Middle frontal gyrus (tissue), 1 donor: ENCODE measurements around the gene ROCK1.
"Not testable (repeated sequence)": the region's sequence is repeated elsewhere in the genome, so short reads cannot be mapped to it uniquely, and the experiment has no call there.

Source experiments
- DNase-seq: peaks from one replicate; pipeline ENCODE4 v3.0.0-alpha.2; 2015; ENCODE audit warnings: low spot score; ENCODE audit errors: extremely low spot score

ROCK1 gene

DNA sequence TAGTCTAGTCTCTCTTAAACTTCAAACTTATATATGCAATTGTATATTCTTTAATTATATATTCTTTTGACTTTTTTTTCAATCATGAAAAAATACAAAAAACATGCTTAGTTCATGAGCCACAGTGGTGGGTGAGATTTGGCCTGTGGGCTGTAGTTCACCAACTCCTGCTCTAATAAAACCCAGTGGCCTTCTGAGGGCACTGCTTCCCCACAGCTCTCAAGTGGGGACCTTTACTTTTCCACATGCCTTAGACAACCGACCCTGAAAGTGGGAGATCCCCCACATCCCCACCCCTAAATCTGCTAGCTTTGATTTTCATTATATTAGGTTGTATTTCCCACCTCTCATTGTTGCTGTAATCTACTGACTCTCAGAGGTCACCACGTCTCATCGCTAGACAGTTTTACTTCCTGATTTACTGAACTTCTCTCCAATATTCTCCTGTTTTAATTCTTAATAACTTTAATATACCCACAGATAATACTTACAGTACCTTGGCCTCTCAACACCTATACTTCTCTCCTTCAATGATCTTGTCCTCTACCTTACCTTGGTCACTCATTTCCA lies 57.3 kb downstream of the ROCK1 start:
- no peak for DNase-seq

DNA sequence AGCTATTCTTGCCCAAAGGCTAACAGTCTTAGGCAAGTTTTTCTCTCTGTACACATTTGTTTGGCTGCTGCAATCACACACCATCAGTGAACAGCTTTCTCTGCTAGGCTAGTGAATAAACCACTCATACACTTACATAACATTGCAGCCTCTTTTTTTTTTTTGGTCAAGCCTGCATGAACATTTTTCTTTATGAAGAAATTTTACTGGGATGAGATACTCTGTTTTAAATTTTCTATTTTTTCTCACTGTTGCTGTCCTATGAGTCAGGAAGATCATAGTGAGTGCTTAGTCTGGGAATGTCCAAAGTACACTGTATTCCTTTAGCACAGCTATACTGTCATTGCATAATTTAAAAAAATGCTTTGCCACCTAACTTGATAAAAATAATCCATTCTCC lies 58.5 kb downstream of the ROCK1 start:
- DNase-seq = peak; percentile 33

DNA sequence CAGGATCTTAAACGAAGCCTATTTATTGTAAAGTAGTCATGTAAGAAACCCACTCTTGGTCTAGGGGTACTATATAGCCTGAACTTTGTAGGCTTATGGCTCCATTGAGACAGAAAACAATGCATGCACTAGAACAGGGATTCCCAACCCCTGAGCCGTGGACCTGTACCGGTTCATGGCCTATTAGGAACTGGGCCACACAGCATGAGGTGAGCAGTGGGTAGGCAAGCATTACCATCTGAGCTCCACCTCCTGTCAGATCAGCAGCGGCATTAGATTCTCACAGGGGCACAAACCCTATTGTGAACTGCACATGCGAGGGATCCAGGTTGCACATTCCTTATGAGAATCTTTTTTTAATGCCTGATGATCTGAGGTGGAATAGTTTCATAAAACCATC lies 59.2 kb downstream of the ROCK1 start:
- no peak for DNase-seq

- DNase-seq = no peak
Observed at GRCh38 chr18:21051620-21052019, 60.0 kb downstream of the ROCK1 start.

GRCh38 chr18:21049306-21049705 lies 62.3 kb downstream of the ROCK1 start:
- no peak for DNase-seq

GRCh38 chr18:21047126-21047525 lies 64.5 kb downstream of the ROCK1 start:
- no peak for DNase-seq

DNA sequence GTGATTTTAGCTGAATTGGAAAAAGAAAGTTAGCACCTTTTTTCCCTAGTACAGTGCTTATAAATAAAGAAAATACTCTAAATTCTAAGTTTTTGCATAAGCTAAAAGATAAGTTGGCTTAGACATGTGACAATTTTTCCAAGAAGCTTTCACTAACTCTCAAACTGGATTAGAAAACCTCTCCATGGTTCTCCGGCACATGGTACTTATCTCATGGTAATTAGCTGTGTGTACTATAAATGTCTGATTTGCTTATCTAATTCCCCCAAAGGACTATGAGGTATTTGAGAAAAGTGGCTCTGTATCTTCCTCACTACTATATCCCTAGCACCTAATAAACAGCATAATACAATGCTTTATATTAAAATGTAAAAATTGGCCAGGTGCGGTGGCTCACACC lies 71.1 kb downstream of the ROCK1 start:
- DNase-seq = no peak

DNA sequence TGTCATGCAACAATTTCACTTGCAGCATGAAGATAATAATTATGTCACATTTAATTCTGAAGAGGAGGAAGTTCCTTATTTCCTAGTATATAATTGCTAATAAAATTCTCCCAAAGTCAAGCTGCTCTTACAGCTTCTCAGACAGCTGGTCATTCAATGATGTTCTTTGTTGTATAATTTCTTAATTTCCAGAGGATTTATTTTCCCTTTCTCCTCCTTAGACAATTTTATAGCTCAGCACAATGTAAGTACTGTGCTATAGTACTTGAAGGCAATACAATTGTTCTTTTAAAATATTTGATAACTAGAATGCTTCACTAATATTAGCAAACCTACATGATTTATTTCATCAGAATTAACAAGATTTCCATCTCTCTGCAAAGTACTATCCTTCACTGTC lies 73.4 kb downstream of the ROCK1 start:
- DNase-seq = no peak

DNA sequence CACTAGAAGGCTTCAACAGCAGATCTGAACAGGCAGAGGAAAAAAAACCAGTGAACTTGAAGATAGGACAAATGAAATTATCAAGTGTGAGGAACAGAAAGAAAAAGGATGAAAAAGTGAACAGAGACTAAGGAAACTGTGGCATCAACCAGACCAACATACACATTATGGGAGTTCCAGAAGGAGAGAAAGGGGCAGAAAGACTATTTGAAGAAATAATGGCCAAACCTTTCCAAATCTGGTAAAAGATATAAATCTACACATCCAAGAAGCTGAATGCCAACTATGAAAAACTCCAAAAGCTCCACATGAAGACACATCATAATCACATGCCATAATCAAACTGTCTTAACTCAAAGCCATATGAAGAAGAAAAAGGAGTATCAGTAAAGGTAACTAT lies 79.8 kb downstream of the ROCK1 start:
- no peak for DNase-seq

DNA sequence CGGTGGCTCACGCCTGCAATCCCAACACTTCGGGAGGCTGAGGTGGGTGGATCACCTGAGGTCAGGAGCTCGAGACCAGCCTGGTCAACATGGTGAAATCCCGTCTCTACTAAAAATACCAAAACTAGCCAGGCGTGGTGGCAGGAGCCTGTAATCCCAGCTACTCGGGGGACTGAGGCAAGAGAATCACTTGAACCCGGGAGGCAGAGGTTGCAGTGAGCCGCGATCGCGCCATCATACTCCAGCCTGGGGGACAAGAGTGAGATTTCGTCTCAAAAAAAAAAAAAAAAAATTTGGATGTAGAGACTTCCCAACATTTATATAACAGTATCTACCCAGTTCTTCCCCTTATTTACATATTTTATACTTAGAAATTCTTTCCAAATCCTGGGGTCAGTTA lies 93.4 kb downstream of the ROCK1 start:
- DNase-seq = not testable (repeated sequence)

DNA sequence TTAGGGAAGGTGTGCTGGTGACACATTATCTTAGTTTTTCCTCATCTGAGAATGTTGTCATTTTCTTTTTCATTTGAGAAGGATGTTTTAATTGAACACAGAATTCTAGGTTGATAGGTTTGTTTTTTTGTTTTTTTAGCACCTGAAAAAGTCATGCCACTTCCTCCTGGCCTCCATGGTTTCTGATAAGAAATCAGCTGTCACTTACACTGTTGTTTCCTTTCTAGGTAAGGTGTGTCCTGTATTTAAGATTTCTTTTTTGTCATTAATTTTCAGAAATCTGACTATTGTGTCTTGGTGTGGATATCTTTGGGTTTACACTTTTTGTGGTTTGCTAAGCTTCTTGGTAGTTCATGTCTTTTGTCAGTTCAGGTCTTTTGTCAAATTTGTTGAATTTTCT lies 99.3 kb downstream of the ROCK1 start:
- DNase-seq = no peak

GRCh38 chr18:21004726-21005125 lies 106.9 kb downstream of the ROCK1 start:
- DNase-seq = no peak

- DNase-seq = no peak
Observed at GRCh38 chr18:21000667-21001066, 110.9 kb downstream of the ROCK1 start.

DNA sequence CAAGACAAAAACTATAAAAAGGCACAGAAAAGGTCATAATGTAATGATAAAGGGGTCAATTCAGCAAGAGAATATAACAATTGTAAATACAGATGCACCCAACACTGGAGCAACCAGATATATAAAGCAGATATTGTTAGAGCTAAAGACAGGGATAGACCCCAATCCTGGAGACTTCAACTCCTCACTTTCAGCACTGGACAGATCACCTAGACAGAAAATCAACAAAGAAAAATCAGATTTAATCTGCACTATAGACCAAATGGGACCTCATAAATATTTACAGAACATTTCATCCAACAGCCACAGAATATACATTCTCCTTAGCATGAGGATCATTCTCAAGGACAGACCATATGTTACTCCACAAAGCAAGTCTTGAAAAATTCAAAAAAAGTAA lies 114.2 kb downstream of the ROCK1 start:
- no peak for DNase-seq

DNA sequence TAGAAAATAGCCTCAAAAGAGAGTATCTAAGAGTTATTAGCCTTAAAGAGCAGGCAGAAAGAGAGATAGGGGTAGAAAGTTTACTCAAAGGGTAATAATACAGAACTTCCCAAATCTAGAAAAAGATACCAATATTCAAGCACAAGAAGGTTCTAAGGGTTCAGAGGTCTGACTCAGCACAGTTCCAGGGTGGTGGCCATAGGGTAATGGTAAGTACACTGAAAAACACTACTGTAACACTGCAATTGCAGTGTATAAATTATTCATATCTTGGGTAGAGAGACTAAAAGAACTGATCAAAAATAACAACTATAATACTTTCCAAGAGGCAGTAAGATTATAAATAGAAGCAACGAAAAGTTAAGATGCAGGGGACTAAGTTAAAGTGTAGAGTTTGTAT lies 115.2 kb downstream of the ROCK1 start:
- DNase-seq = no peak

DNA sequence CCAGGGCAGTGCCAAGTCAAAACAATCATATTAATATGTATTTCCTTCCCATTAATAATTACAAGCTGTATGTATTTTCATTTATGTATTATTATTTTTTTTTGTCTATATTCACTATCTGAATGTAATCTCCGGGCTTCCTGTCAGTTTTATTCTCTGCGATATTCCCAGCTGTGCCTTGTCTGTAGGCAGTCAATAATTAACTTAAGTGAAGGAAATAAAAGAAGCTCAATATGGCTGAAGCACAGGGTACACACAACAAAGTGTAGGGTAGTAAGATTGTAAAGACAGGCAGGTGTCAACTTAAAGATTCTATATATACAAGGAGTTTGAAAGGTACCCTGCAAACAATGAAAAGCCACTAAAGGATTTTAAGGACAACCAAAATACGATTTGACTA lies 122.9 kb downstream of the ROCK1 start:
- no peak for DNase-seq

- no peak for DNase-seq
Observed at GRCh38 chr18:20975077-20975476, 136.5 kb downstream of the ROCK1 start.

DNA sequence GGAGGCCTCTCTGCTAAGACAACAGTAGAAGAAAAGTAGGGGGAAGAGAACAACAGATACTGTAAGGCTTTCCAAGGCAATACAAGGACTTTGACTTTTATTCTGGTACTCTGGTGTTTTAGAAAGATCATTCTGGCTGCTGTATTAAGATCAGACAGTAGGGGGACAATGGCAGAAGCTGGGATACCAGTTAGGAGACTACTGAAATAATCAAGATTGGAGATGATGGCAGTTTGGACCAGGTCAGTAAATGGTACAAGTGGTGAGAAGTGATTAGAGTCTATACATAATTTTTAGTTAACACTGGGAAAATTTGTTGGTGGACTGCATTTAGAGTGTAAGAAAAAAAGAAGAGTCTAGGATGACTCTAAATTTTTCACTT lies 139.7 kb downstream of the ROCK1 start:
- no peak for DNase-seq

DNA sequence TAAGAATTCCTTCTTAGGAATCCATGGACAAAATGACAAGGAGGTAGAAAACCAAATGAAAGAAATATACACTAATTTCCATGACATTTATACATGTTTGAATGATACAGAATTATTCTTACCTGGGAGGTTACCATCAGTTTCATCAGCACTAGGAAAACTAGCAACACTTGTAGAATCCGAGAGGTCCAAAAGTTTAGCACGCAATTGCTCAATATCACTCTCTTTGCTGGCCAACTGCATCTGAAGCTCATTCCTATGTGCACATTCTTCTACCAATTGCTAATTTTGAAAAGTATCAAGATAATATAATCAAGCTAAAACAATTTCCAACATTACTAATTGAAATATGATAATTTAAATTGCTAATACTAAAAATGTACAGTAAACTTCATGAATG lies 144.8 kb downstream of the ROCK1 start:
- no peak for DNase-seq

DNA sequence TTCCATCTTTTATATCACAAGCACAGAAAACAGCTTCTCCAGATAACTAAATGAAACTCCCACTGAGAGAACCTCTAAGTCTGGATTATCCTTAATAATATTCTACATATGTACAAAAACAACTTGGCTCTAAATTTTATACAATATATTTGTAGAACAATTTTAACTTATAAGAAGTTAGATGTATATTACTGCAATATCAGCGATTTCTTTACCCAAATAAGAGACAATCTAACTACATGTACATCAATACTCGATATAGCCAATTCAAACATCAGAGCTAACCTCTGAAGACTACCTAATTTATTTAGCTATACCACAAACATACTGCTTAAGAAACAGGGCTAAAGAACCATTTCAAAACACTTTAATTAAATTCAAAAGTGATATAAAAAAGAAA lies 148.6 kb downstream of the ROCK1 start:
- DNase-seq = no peak

- no peak for DNase-seq
Observed at GRCh38 chr18:20960735-20961134, 150.9 kb downstream of the ROCK1 start.

DNA sequence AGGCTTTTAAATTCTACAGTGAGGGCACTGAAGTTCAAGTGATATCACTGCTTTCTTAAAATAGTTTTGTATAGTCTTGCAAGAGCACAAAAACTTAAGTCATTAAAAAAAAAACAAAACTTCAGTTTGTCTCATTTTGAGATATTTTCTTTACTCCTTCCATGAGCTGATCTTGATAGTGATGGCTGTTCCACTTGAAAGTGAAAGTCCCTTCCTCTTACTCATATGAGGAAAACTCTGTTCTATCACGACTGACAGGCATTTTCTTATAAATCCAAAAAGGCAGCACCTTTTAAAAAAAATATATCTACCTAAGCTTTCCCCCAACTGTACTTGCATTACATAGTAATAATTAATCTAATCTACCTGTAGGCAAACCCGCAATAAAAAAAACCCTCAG lies 160.8 kb downstream of the ROCK1 start:
- not testable (repeated sequence) for DNase-seq
